Uterus (tissue), 2 donors: ENCODE results near the gene DBI.

Experiments used
- CTCF ChIP-seq, 4 experiments: fragments of 200-600 bp in 2 of 4; fragments of 450-650 bp in 2 of 4; sonication (generic) in 2 of 4; IDR thresholded peaks; one replicate each; pipeline ENCODE4 v1.5.1; 2016 to 2019; ENCODE audit warnings: antibody characterized with exemption in 4 of 4, mild to moderate bottlenecking in 2 of 4, moderate library complexity in 1 of 4
- POLR2A ChIP-seq, 2 donors: fragments of 450-650 bp; IDR thresholded peaks; one replicate each; pipeline ENCODE4 v1.6.1; 2016; ENCODE audit warnings: antibody characterized with exemption in 2 of 2, mild to moderate bottlenecking in 1 of 2, moderate library complexity in 1 of 2

- TF ChIP-seq POLR2A (IDR thresholded peaks at IDR 0.05) (no peak), CTCF (IDR thresholded peaks at IDR 0.05) (no peak)
Observed at GRCh38 chr2:119383410-119384140, 16.8 kb downstream of the DBI start.
